HS-5 (cell line): ENCODE data around the gene FRMD3.

Source experiments
- DNase-seq: peaks from one replicate; pipeline ENCODE4 v3.0.0-alpha.2; 2012; ENCODE audit warnings: low read depth

FRMD3 gene

GRCh38 chr9:83234541-83234940 lies 303.7 kb downstream of the FRMD3 start:
- no peak for DNase-seq

- no peak for DNase-seq
These were observed 304.6 kb downstream of the FRMD3 start for GRCh38 chr9:83233647-83234046.

- no peak for DNase-seq
These were observed 307.2 kb downstream of the FRMD3 start for GRCh38 chr9:83231039-83231438.

GRCh38 chr9:83220730-83221129 lies 317.5 kb downstream of the FRMD3 start:
- DNase-seq: peak; percentile 74

- DNase-seq: no peak
These were observed 318.2 kb downstream of the FRMD3 start for GRCh38 chr9:83219924-83220438.

- DNase-seq: no peak
These were observed 318.9 kb downstream of the FRMD3 start for GRCh38 chr9:83219154-83219923.

GRCh38 chr9:83218411-83219090 lies 319.6 kb downstream of the FRMD3 start:
- DNase-seq: no peak

- DNase-seq: no peak
These were observed 328.9 kb downstream of the FRMD3 start for GRCh38 chr9:83209188-83209731.

GRCh38 chr9:83208065-83208850 lies 329.9 kb downstream of the FRMD3 start:
- DNase-seq: no peak

GRCh38 chr9:83204047-83204446 lies 334.2 kb downstream of the FRMD3 start:
- DNase-seq: no peak

GRCh38 chr9:83200531-83200930 lies 337.7 kb downstream of the FRMD3 start:
- no peak for DNase-seq

GRCh38 chr9:83199832-83200231 lies 338.4 kb downstream of the FRMD3 start:
- no peak for DNase-seq

GRCh38 chr9:83199240-83199639 lies 339.0 kb downstream of the FRMD3 start:
- no peak for DNase-seq

GRCh38 chr9:83198371-83198770 lies 339.8 kb downstream of the FRMD3 start:
- DNase-seq: no peak

GRCh38 chr9:83197591-83197990 lies 340.6 kb downstream of the FRMD3 start:
- no peak for DNase-seq

GRCh38 chr9:83196946-83197345 lies 341.3 kb downstream of the FRMD3 start:
- no peak for DNase-seq
